HepG2 (cell line): ENCODE results near the gene CAMTA2. TPM values are rescaled to one million over a fixed set of nuclear protein-coding genes. Genes with fewer than 3 reads are reported as not detected.

Experiments used
- ATAC-seq: fragments of 200-7000 bp; cut with Tn5 transposase; 3 replicates; pipeline ENCODE4 v1.9.1; 2020; ENCODE audit warnings: mild to moderate bottlenecking, moderate library complexity
- BruUV-seq: library from RNA; stranded (reverse); fragments of 400-500 nt; replicated peaks from 2 replicates; lab custom pipeline; 2021; lab: Mats Ljungman, UMichigan
- CTCF ChIA-PET: fragments of 300-600 bp; formaldehyde crosslinking; extraction: SDS; loops from one replicate; lab custom pipeline; 2021; ENCODE audit warnings: low total read pairs, inconsistent platforms, low intra/inter-chr PET ratio; lab: Yijun Ruan, JAX
- POLR2A ChIA-PET: fragments of 350-600 bp; sonication (Branson Sonifier 250); formaldehyde crosslinking; loops from one replicate; lab custom pipeline; 2020; ENCODE audit warnings: antibody characterized with exemption, inconsistent platforms; lab: Yijun Ruan, JAX
- DNase-seq: peaks from one replicate; pipeline ENCODE4 v3.0.0-alpha.2; 2015; ENCODE audit warnings: low spot score
- FAIRE-seq: peaks from 3 replicates; lab custom pipeline; 2011; peaks lifted over from hg19 to GRCh38; lab: Jason Lieb, UNC
- H2AFZ ChIP-seq: one replicate; pipeline ENCODE4 v1.6.1; 2011; ENCODE audit warnings: low read length, inconsistent platforms
- H3K27ac ChIP-seq: fragments of 300-600 bp; 3 replicates; pipeline ENCODE4 v1.8.0; 2011; ENCODE audit warnings: mixed run types, mild to moderate bottlenecking, mixed read lengths, low read length, inconsistent platforms; ENCODE audit not compliant: insufficient read depth; ENCODE audit errors: extremely low read length
- H3K27me3 ChIP-seq, 2 experiments: fragments of 200-600 bp in 1 of 2; 2 replicates in 1 of 2; 3 replicates in 1 of 2; pipeline versions ENCODE4 v1.6.0 to v1.8.0; 2011; ENCODE audit warnings: low read length in 2 of 2, mild to moderate bottlenecking in 2 of 2, moderate library complexity in 2 of 2, inconsistent platforms in 1 of 2; ENCODE audit not compliant: insufficient read depth in 2 of 2, control insufficient read depth in 1 of 2
- H3K36me3 ChIP-seq, 2 experiments: fragments of 200-600 bp in 1 of 2; replicated peaks in 1 of 2; 2 replicates in 1 of 2; 3 replicates in 1 of 2; pipeline versions ENCODE4 v1.5.1 to v1.8.0; 2011; ENCODE audit warnings: low read length in 2 of 2, inconsistent platforms in 1 of 2; ENCODE audit not compliant: insufficient read depth in 2 of 2, control insufficient read depth in 1 of 2
- H3K4me1 ChIP-seq: 2 replicates; pipeline ENCODE4 v1.5.1; 2012; ENCODE audit warnings: low read length, inconsistent platforms; ENCODE audit not compliant: insufficient read depth
- H3K4me2 ChIP-seq: 2 replicates; pipeline ENCODE4 v1.6.0; 2011; ENCODE audit warnings: low read depth, low read length, inconsistent platforms
- H3K4me3 ChIP-seq, 3 experiments: fragments of 200-600 bp in 1 of 3; sonication (generic), shearing (Covaris generic) in 1 of 3; replicated peaks in 1 of 3; 2 replicates each; pipeline ENCODE4 v1.5.1; 2011 to 2016; ENCODE audit warnings: low read length in 3 of 3, inconsistent platforms in 2 of 3, low read depth in 2 of 3, mild to moderate bottlenecking in 2 of 3, control low read depth in 1 of 3, mixed read lengths in 1 of 3; ENCODE audit not compliant: insufficient read depth in 1 of 3
- H3K79me2 ChIP-seq: one replicate; pipeline ENCODE4 v1.6.1; 2011; ENCODE audit warnings: low read length, inconsistent platforms; ENCODE audit not compliant: insufficient read depth
- H3K9ac ChIP-seq: 2 replicates; pipeline ENCODE4 v1.6.0; 2011; ENCODE audit warnings: mild to moderate bottlenecking, low read depth, low read length, inconsistent platforms; ENCODE audit not compliant: insufficient read depth
- H3K9me3 ChIP-seq: 2 replicates; pipeline ENCODE4 v1.5.1; 2012; ENCODE audit warnings: mild to moderate bottlenecking, low read length
- H4K20me1 ChIP-seq: 2 replicates; pipeline ENCODE4 v1.6.0; 2011; ENCODE audit warnings: inconsistent platforms, mild to moderate bottlenecking, low read length, moderate library complexity; ENCODE audit not compliant: insufficient read depth
- NCOR1 ChIP-seq: fragments of 200-600 bp; sonication (generic); IDR thresholded peaks from 2 replicates; pipeline ENCODE4 v1.7.0; 2017; ENCODE audit warnings: antibody characterized with exemption, low read length, borderline replicate concordance
- ZNF629 ChIP-seq: sonication (generic); formaldehyde crosslinking; conservative IDR thresholded peaks from 2 replicates; pipeline ENCODE4 v1.5.0; 2020; ENCODE audit warnings: missing genetic modification reagents
- ZNF777 ChIP-seq: sonication (generic); formaldehyde crosslinking; IDR thresholded peaks from 2 replicates; pipeline ENCODE4 v1.4.0; 2020; ENCODE audit warnings: missing genetic modification reagents
- WGBS: methylation state at CpG from one replicate; pipeline ENCODE4 v1.1.6; 2017; ENCODE audit warnings: low lambda C conversion rate; 5-methylcytosine and 5-hydroxymethylcytosine counted together
- in situ Hi-C: cut with HindIII; loops from 2 replicates; pipeline ENCODE4 v1.10.0; 2017; ENCODE audit warnings: low pct_unique_long_range_greater_than_20kb; ENCODE audit not compliant: extremely low pct_ligation_motif_present
- intact Hi-C: fragments of 100-400 bp; cut with micrococcal nuclease; formaldehyde crosslinking; loops from one replicate; pipeline ENCODE4 v1.10.0; 2022; ENCODE audit not compliant: unreplicated experiment
- polyA plus RNA-seq, 8 experiments: library from polyadenylated mRNA; depleted of rRNA in 3 of 8; stranded (reverse) in 7 of 8; unstranded in 1 of 8; fragments of >200 nt; fragmentation: Illumina TruSeq in 4 of 8; extraction: Trizol in 4 of 8; gene quantifications; 2 replicates each; pipeline versions ENCODE4 v1.2.1 to v1.2.3, GENCODE V29; 2011 to 2016; ENCODE audit warnings: low read depth in 4 of 8, missing spikeins in 1 of 8, mixed read lengths in 1 of 8; ENCODE audit not compliant: insufficient read depth in 1 of 8
- total RNA-seq, 5 experiments: library from RNA; depleted of rRNA; stranded (reverse); fragments of >200 nt; fragmentation: Illumina TruSeq; extraction: Trizol; gene quantifications; 2 replicates each; pipeline ENCODE4 v1.2.3, GENCODE V29; 2016; ENCODE audit warnings: low read depth in 1 of 5
- TF ChIP-seq, protein P1 (sequence below): sonication (generic); formaldehyde crosslinking; IDR thresholded peaks from 2 replicates; pipeline ENCODE4 v1.4.0; 2020; ENCODE audit warnings: missing genetic modification reagents
- TF ChIP-seq, protein P2 (sequence below): sonication (generic); formaldehyde crosslinking; IDR thresholded peaks from 2 replicates; pipeline ENCODE4 v1.4.0; 2020; ENCODE audit warnings: missing genetic modification reagents

The CAMTA2 gene
- total and polyA plus RNA-seq, 2 of the 13 experiments (the other 11 are each of a cell fraction or from before 2014, with no cell fraction given), result 4.1 to 7.1 TPM

DNA sequence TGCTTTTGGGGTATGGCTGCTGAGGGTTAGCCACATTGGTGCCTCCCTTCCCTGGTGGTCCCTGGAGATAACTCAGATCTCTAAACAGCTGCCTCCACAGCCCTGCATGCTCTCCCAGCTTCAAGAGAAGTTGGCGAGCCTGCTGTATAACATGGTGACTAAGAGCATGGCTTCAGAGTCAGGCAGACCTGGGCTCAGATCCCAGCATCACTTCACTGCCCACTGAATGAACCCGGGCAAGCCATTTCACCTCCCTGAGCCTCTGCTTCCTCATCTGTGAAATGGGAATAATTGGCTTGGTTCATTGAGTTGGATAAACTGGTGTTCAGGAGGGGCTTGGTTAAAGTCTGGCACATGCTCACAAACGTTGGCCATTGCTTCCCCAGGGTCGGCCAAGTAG is 26.9 kb upstream of the CAMTA2 start:
- H3K4me2 ChIP-seq, result no peak overlapping the region
- no peaks in the 10 kb centered on the region for H3K79me2 ChIP-seq
- TF ChIP-seq, protein P1, sequence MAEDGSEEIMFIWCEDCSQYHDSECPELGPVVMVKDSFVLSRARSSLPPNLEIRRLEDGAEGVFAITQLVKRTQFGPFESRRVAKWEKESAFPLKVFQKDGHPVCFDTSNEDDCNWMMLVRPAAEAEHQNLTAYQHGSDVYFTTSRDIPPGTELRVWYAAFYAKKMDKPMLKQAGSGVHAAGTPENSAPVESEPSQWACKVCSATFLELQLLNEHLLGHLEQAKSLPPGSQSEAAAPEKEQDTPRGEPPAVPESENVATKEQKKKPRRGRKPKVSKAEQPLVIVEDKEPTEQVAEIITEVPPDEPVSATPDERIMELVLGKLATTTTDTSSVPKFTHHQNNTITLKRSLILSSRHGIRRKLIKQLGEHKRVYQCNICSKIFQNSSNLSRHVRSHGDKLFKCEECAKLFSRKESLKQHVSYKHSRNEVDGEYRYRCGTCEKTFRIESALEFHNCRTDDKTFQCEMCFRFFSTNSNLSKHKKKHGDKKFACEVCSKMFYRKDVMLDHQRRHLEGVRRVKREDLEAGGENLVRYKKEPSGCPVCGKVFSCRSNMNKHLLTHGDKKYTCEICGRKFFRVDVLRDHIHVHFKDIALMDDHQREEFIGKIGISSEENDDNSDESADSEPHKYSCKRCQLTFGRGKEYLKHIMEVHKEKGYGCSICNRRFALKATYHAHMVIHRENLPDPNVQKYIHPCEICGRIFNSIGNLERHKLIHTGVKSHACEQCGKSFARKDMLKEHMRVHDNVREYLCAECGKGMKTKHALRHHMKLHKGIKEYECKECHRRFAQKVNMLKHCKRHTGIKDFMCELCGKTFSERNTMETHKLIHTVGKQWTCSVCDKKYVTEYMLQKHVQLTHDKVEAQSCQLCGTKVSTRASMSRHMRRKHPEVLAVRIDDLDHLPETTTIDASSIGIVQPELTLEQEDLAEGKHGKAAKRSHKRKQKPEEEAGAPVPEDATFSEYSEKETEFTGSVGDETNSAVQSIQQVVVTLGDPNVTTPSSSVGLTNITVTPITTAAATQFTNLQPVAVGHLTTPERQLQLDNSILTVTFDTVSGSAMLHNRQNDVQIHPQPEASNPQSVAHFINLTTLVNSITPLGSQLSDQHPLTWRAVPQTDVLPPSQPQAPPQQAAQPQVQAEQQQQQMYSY (CRISPR knock-in tag), result no peak
- TF ChIP-seq ZNF777 (no peak), ZNF629 (peak; percentile 75), NCOR1 (no peak)
- TF ChIP-seq, protein P2, sequence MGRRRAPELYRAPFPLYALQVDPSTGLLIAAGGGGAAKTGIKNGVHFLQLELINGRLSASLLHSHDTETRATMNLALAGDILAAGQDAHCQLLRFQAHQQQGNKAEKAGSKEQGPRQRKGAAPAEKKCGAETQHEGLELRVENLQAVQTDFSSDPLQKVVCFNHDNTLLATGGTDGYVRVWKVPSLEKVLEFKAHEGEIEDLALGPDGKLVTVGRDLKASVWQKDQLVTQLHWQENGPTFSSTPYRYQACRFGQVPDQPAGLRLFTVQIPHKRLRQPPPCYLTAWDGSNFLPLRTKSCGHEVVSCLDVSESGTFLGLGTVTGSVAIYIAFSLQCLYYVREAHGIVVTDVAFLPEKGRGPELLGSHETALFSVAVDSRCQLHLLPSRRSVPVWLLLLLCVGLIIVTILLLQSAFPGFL (CRISPR knock-in tag), result no peak
- no peak overlapping the region for H3K4me3 ChIP-seq
- H3K27ac ChIP-seq, result no peak overlapping the region
- no peak overlapping the region for H3K9ac ChIP-seq
- intact Hi-C loops (no loop called here), in situ Hi-C loops (no loop called here)
- DNase-seq, result no peak
- no peaks in the 10 kb centered on the region for H4K20me1 ChIP-seq
- H3K4me1 ChIP-seq, result no peaks in the 10 kb centered on the region
- no peaks in the 10 kb centered on the region for H3K9me3 ChIP-seq
- peaks cover 26 to 68% of the 10 kb centered on the region in 2 experiments for H3K36me3 ChIP-seq
- H2AFZ ChIP-seq, result no peak overlapping the region
- WGBS, result 88% methylated on average over 2 of the region's 4 CpGs
- BruUV-seq, result no TSS peak
- H3K27me3 ChIP-seq, result no peaks in the 10 kb centered on the region
- ATAC-seq, result no peak
- POLR2A ChIA-PET, result no interaction called here
- CTCF ChIA-PET, result no interaction called here
- FAIRE-seq, result no peak
